Gastrocnemius medialis (tissue), 4 donors: ENCODE measurements around the gene FGFBP3. TPM values are rescaled to one million over a fixed set of nuclear protein-coding genes. Genes with fewer than 3 reads are reported as not detected.
"Not testable (repeated sequence)": the region's sequence is repeated elsewhere in the genome, so short reads cannot be mapped to it uniquely, and the experiment has no call there.

ENCODE experiments used
- ATAC-seq, 2 donors: fragments of 150-250 bp; one replicate each; pipeline ENCODE4 v1.9.1; 2016
- DNase-seq, 2 donors: peaks; one replicate each; pipeline ENCODE4 v3.0.0-alpha.2; 2019
- H3K27ac ChIP-seq, 4 donors: fragments of 200-600 bp; sonication (generic); 1 replicate in 1 of 4; 2 replicates in 3 of 4; pipeline ENCODE4 v1.5.1; 2016 to 2018; ENCODE audit warnings: mild to moderate bottlenecking in 2 of 4, moderate library complexity in 1 of 4
- H3K27me3 ChIP-seq, 3 donors: fragments of 200-600 bp; sonication (generic) in 2 of 3; 1 replicate in 1 of 3; 2 replicates in 2 of 3; pipeline versions ENCODE4 v1.5.1 to v1.6.0; 2016 to 2019; ENCODE audit warnings: mild to moderate bottlenecking in 1 of 3, moderate library complexity in 1 of 3
- H3K36me3 ChIP-seq, 2 donors: fragments of 200-600 bp; sonication (generic) in 1 of 2; one replicate each; pipeline ENCODE4 v1.5.1; 2017 to 2018
- H3K4me1 ChIP-seq, 2 donors: fragments of 200-600 bp; sonication (generic) in 1 of 2; one replicate each; pipeline ENCODE4 v1.5.1; 2016 to 2017; ENCODE audit warnings: mild to moderate bottlenecking in 2 of 2
- H3K4me3 ChIP-seq, 4 donors: fragments of 200-600 bp; sonication (generic) in 3 of 4; 1 replicate in 1 of 4; 2 replicates in 3 of 4; pipeline ENCODE4 v1.5.1; 2016 to 2019; ENCODE audit warnings: mild to moderate bottlenecking in 2 of 4
- H3K9me3 ChIP-seq, 3 donors: fragments of 200-600 bp; sonication (generic) in 2 of 3; 1 replicate in 1 of 3; 2 replicates in 2 of 3; pipeline ENCODE4 v1.5.1; 2016 to 2019
- CTCF ChIP-seq, 5 experiments: fragments of 450-650 bp in 3 of 5; fragments of 200-600 bp in 2 of 5; sonication (generic) in 2 of 5; IDR thresholded peaks in 4 of 5; conservative IDR thresholded peaks in 1 of 5; 1 replicate in 4 of 5; 2 replicates in 1 of 5; pipeline ENCODE4 v1.5.1; 2016 to 2019; ENCODE audit warnings: antibody characterized with exemption in 5 of 5, mild to moderate bottlenecking in 3 of 5, moderate library complexity in 3 of 5
- POLR2A ChIP-seq, 2 donors: fragments of 450-650 bp; IDR thresholded peaks; one replicate each; pipeline ENCODE4 v1.6.1; 2017; ENCODE audit warnings: antibody characterized with exemption in 2 of 2, mild to moderate bottlenecking in 2 of 2, moderate library complexity in 2 of 2
- in situ Hi-C, 4 donors: fragments of 200-750 bp; cut with MboI; loops; one replicate each; pipeline versions ENCODE4 v1.15.0 to v1.8.0; 2017; ENCODE audit warnings: low sequenced_read_pairs in 4 of 4
- intact Hi-C: fragments of 100-400 bp; cut with DNase I; formaldehyde crosslinking; loops from one replicate; pipeline ENCODE4 v1.15.1; 2023; ENCODE audit warnings: low total_unique reads
- total RNA-seq, 4 donors: library from RNA; depleted of rRNA; stranded (reverse); fragments of >200 nt; gene quantifications; one replicate each; pipeline versions ENCODE4 v1.1.0 to v1.2.3, GENCODE V29; 2016

Gene FGFBP3
- total RNA-seq, 4 donors from 2014 or later, result 0.33 to 2.0 (median 0.58) TPM; not detected in 1

DNA sequence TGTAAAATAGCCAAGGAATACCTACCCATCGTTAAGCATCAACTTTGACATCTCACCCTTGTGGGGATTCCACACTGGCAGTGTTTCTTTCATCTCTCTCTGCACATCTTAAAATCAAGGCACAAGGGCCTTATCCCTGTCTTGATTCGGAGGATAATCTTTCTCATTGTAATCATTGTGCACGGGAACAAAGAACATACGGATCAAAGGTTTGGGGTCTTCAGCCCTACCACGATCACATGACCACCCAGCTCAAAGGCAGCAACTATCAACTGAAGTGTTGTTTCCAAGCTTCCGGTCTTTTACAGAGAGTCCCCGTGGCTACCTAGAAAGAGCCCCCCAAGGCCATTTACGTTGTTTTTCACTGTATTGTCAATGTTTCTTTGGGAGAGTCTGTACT lies 11.9 kb downstream of the FGFBP3 start:
- no peaks in the 10 kb centered on the region for H3K27me3 ChIP-seq
- no peaks in the 10 kb centered on the region for H3K4me1 ChIP-seq
- no peak for ATAC-seq
- no peak overlapping the region for H3K4me3 ChIP-seq
- no peaks in the 10 kb centered on the region for H3K9me3 ChIP-seq
- H3K36me3 ChIP-seq, result no peaks in the 10 kb centered on the region
- H3K27ac ChIP-seq, result no peak overlapping the region
- no peak for TF ChIP-seq POLR2A (IDR thresholded peaks at IDR 0.05)
- TF ChIP-seq CTCF (IDR thresholded peaks at IDR 0.05 in 4 of 5, conservative IDR thresholded peaks at IDR 0.05 in 1 of 5), result no peak
- DNase-seq, result no peak
- intact Hi-C loops (no loop called here), in situ Hi-C loops (no loop called here)

DNA sequence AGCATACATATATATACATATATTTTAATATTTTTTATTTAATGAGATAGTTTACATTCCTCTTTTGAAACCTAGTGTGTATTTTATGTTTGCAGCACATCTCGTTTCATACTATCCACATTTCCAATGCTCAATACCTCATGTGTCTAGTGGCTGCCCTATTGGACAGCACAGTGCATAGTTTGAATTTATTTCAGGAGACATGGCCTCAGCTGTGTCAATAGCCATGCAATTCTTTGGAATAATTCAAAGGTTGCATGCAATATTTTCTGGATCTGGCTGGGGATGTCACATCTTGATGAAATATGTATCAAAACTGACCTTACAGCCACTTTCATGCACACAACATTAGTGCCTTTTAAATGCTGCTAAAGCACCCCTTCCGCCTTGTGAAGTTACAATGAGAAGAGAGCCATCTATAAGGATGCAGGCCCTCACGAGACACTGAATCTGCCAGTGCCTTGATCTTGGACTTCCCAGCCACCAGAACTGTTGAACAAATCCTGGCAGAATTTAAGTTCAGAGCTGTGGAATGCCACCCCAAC lies 13.0 kb downstream of the FGFBP3 start:
- DNase-seq (no peak), ATAC-seq (no peak)
- Histone ChIP-seq H3K9me3 (no peaks in the 10 kb centered on the region), H3K4me3 (no peak overlapping the region), H3K36me3 (no peaks in the 10 kb centered on the region), H3K27ac (no peak overlapping the region), H3K4me1 (no peaks in the 10 kb centered on the region), H3K27me3 (no peaks in the 10 kb centered on the region)
- intact Hi-C loops, result no loop called here
- no peak for TF ChIP-seq POLR2A (IDR thresholded peaks at IDR 0.05)
- no peak for TF ChIP-seq CTCF (IDR thresholded peaks at IDR 0.05 in 4 of 5, conservative IDR thresholded peaks at IDR 0.05 in 1 of 5)
- in situ Hi-C loops, result no loop called here

DNA sequence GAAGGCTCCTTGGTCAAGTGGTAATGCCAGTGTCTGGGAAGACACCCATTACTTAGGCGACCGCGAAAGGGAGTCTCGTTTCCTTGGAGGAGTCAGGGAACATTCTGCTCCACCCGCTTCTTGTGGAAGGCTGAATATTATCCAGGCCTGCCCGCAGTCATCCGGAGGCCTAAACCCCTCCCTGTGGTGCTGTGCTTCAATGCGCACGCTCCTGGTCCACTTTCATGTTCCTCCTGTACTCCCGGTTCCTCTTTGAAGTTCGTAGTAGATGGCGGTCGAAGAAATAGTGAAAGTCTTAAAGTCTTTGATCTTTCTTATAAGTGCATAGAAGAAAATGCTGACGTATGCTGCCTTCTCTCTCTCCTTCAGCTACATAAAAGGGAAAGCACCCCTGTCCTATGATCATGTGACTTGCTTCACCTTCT lies 15.0 kb downstream of the FGFBP3 start:
- ATAC-seq, H3K4me3 ChIP-seq, DNase-seq, H3K4me1 ChIP-seq, intact Hi-C loops, in situ Hi-C loops, H3K27me3 ChIP-seq, H3K36me3 ChIP-seq, H3K27ac ChIP-seq, H3K9me3 ChIP-seq: not testable (repeated sequence)

- TF ChIP-seq POLR2A (IDR thresholded peaks at IDR 0.05), result no peak
- TF ChIP-seq CTCF (IDR thresholded peaks at IDR 0.05 in 4 of 5, conservative IDR thresholded peaks at IDR 0.05 in 1 of 5), result no peak
- Histone ChIP-seq H3K36me3 (no peaks in the 10 kb centered on the region), H3K27me3 (peaks cover 0 to 3% (median 0%) of the 10 kb centered on the region in 3 donors), H3K4me1 (peaks cover 0 to 2% of the 10 kb centered on the region in 2 donors), H3K27ac (no peak overlapping the region), H3K4me3 (no peak overlapping the region), H3K9me3 (no peaks in the 10 kb centered on the region)
- DNase-seq, result no peak
- in situ Hi-C loops, result no loop called here
- ATAC-seq, result no peak
- intact Hi-C loops, result no loop called here
Measured at GRCh38 chr10:91893051-91893450, 16.2 kb downstream of the FGFBP3 start.

DNA sequence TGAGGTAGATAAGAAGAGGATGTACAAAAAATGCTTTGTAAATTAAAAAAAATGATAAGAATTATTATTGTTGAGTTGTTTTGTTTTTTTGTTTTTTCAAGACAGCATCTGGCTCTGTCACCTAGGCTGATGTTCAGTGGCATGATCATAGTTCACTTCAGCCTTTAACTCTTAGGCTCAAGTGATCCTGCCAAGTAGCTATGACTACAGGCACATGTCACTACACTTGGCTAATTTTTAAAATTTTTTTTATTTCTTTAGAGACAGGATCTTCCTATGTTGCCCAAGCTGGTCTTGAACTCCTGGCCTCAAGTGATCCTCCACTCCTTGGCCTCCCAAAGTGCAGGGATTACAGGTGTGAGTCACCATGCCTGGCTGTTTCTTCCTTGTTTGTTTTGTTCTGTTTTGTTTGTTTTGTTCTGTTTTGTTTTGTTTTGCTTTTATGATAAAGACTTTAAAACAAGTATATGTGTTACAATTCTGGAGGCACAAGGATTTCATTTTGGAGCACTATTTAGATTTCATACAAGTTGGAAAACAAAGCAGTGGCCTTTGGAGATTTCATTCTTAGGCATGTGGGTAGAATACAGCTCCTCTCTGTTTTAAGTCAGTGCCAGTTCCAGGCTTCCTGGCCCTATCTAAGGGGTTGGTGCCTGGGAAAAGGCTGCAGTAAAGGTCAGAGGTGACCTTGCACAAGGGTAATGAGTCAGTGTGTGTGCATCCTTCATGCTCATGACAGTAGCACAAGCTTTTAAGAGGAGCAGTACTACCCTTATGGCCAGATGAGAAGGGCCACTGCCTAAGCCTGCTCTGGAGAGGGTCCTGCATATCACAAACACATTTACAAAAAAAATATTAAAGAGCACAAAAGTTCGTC lies 17.9 kb downstream of the FGFBP3 start:
- Histone ChIP-seq H3K9me3 (no peaks in the 10 kb centered on the region), H3K27ac (no peak overlapping the region), H3K4me3 (no peak overlapping the region), H3K27me3 (peaks cover 0 to 3% (median 0%) of the 10 kb centered on the region in 3 donors), H3K36me3 (no peaks in the 10 kb centered on the region), H3K4me1 (peaks cover 0 to 13% of the 10 kb centered on the region in 2 donors)
- DNase-seq (no peak), ATAC-seq (no peak)
- TF ChIP-seq POLR2A (IDR thresholded peaks at IDR 0.05) (no peak), CTCF (IDR thresholded peaks at IDR 0.05 in 4 of 5, conservative IDR thresholded peaks at IDR 0.05 in 1 of 5) (no peak)
- in situ Hi-C loops, result no loop called here
- intact Hi-C loops, result no loop called here
